LNCaP clone FGC (cell line): ENCODE results near the gene GATM.

Experiments used
- DNase-seq: peaks from one replicate; pipeline ENCODE4 v3.0.0-alpha.2; 2011; ENCODE audit warnings: low read depth
- H3K4me3 ChIP-seq: 2 replicates; pipeline ENCODE4 v1.5.1; 2011; ENCODE audit warnings: mild to moderate bottlenecking, low read depth, low read length, control low read depth
- TF ChIP-seq, protein P1 (sequence below): IDR thresholded peaks from 2 replicates; pipeline ENCODE4 v1.5.1; 2012; ENCODE audit warnings: mild to moderate bottlenecking; ENCODE audit not compliant: control insufficient read depth, insufficient read depth; ENCODE audit errors: extremely low read depth

GATM gene

DNA sequence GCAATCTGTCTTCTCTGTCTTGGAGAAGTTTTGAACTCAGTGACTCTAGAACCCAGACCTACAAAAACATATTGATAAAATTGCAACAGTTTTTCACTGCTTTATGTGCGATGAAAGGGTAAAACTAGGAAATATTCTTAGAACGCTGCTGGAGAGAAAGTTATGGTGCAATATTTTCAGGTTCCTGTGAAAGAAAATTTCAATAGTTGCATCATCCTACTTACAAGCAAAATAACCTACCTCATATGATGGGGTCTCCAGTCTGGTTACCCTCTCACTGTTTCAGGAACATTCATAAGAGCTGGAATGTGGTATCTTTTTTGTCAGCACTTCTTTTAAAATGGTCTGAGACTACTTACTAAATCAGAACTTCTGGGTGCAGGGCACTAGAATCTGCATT lies 27.1 kb downstream of the GATM start:
- H3K4me3 ChIP-seq, result no peak overlapping the region
- DNase-seq, result no peak
- TF ChIP-seq, protein P1, sequence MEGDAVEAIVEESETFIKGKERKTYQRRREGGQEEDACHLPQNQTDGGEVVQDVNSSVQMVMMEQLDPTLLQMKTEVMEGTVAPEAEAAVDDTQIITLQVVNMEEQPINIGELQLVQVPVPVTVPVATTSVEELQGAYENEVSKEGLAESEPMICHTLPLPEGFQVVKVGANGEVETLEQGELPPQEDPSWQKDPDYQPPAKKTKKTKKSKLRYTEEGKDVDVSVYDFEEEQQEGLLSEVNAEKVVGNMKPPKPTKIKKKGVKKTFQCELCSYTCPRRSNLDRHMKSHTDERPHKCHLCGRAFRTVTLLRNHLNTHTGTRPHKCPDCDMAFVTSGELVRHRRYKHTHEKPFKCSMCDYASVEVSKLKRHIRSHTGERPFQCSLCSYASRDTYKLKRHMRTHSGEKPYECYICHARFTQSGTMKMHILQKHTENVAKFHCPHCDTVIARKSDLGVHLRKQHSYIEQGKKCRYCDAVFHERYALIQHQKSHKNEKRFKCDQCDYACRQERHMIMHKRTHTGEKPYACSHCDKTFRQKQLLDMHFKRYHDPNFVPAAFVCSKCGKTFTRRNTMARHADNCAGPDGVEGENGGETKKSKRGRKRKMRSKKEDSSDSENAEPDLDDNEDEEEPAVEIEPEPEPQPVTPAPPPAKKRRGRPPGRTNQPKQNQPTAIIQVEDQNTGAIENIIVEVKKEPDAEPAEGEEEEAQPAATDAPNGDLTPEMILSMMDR, result no peak

DNA sequence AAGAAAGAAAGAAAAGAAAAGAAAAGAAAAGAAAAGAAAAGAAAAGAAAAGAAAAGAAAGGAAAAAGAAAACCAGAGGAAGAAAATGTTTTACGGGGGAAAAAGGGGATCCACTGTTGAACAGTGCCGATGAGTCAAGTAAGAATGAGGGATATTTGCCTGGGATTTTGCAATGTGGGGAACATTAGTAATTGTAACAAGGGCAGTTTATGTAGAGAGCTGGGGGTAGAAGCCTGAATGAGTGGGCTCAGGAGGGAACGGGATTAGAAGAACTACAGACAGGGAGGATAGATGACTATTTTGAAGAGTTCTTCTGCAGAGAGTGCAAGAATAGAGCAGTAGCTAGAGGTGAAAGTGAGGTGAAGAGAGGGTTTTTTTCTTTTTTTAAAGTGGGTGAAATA lies 28.7 kb downstream of the GATM start:
- H3K4me3 ChIP-seq, result no peak overlapping the region
- DNase-seq, result no peak
- TF ChIP-seq, protein P1, result no peak

DNA sequence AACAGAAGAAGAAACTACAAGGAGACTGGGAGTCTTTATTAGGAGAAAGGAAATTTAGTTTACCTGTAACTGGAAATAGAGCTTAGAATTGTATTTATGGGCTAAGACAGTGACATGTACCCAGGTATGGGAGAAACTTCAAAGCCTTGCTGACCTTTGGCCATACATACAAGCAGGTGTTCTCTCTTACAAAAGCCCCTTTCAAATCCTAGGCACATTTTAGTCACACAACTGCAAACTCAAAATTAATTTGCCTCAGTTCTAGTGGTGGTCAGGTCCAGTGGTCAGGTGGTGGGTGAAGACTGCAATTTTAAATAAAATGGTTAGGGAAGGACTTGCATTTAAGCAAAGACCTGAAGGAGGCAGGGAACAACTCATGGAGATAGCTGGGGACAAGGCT lies 30.4 kb downstream of the GATM start:
- TF ChIP-seq, protein P1, result no peak
- no peak overlapping the region for H3K4me3 ChIP-seq
- no peak for DNase-seq

DNA sequence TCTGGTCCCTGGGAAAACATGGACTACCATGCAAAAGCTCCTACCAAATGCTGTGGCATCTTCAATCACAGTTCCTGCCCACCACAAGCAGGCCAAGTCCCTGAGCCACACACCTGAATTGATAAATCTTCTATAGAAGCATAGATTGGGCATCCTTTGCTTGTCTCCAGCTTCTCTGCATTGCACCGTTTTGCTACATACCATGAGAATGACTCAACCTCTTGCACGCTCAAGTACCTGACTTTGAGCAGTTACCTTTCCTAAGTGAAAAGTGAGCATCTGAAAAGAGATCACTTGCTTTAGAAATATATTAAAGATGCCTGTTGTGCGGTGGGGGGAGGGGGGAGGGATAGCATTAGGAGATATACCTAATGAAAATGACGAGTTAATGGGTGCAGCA lies 31.3 kb downstream of the GATM start:
- DNase-seq, result no peak

DNA sequence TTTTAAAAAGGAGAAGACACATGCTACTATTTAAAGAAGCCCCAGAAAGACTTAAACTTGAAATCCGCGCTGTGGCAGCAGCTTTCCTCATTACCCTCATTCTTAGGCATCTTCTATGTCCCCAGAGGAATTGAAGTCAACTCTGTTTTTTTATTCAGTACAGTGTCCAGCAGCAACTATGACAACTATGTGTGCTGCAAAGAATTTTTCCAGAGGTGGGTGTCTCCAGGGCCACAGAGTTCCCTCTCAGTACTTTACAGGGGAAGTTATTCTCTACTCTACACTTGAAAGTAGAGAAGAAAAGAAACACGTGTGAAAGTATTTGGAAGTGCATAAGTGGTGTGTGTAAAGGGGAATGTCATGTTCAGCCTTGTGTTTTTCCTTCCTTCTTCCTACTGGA lies 32.0 kb downstream of the GATM start:
- DNase-seq, result no peak
- no peak overlapping the region for H3K4me3 ChIP-seq
- TF ChIP-seq, protein P1, result no peak

More for the DNA sequence above, 31.3 kb downstream of the GATM start:
- H3K4me3 ChIP-seq, result no peak overlapping the region
- TF ChIP-seq, protein P1, result no peak

DNA sequence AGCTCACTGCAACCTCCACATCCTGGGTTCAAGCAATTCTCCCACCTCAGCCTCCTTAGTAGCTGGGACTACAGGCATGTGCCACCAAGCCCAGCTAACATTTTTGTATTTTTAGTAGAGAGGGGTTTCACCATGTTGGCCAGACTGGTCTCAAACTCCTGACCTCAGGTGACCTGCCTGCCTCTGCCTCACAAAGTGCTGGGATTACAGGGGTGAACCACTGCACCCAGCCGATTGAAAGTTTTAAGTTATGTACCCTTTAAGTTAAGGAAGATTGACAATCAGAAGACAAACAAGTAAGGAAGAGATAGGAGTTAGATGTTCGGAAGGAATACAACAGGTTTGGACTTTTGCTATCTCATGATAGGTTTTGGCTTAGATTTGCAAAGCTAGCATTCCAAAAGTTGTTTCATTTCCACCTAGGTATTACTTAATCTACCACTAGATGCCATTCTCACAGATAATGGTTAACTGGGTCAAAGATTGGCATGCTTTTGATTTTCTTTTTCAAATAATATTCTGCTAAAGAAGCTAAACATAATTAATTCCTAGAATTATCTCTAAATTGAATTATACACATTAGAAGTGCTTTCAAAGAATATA lies 35.0 kb downstream of the GATM start:
- H3K4me3 ChIP-seq, result no peak overlapping the region
- TF ChIP-seq, protein P1, result no peak
- no peak for DNase-seq

DNA sequence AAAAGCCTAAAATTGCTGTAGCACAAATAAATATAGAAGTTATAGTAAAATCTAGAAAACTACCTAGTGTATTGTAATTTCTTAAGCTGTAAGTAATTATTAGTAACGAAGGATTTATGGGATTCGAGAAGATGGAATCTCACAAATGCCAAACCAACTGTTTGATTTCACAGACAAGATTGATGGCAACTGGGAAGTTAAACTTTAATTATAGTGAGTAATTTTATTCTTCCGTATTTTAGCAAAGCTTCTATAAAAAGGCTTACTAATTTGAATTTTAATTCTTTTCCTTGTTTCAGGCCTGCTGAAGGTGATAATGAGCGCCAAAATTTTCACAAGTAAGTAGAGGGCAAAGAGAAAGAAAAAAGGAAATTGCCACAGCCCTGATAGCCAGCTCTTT lies 36.6 kb downstream of the GATM start:
- no peak for DNase-seq
- TF ChIP-seq, protein P1, result no peak
- H3K4me3 ChIP-seq, result no peak overlapping the region
